ENCODE results near the gene ZNF844. TPM values are rescaled to one million over a fixed set of nuclear protein-coding genes. Genes with fewer than 3 reads are reported as not detected.

ZNF844 gene
- total and polyA plus RNA-seq, 7 donors = 1.3 to 12.2 (median 4.1) TPM

DNA sequence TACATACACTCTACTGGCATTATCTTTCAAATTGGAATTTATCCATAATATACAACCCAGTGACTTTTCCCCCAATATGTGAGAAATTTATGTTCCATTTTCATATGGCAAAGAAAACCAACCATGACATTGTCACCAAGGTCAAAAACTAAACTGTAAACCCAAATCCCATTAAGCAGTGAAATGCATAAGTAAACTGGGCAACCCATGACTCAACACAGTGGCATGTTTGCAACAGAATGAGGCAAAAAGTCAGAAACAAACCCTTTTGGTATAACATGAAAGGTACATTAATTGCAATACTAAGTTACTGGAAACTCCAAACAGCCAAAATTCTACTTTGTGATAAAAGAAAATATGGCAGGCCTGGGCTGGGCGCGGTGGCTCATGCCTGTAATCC is 16.7 kb upstream of the ZNF844 start:
- no peaks in the 10 kb centered on the region for H3K27me3 ChIP-seq (ENCODE audit: insufficient read depth in 3 of 3, low read length in 2 of 3)
- H3K4me3 ChIP-seq = no peak overlapping the region
- no peaks in the 10 kb centered on the region for H3K36me3 ChIP-seq (ENCODE audit: insufficient read depth in 1 of 2, low read depth in 1 of 2)
- H3K4me1 ChIP-seq = peaks cover 3% of the 10 kb centered on the region
- 96 to 100% (median 96%) methylated on average over 2 of the region's 2 CpGs for WGBS, 3 donors
- H3K27ac ChIP-seq = no peak overlapping the region
- intact Hi-C loops (cut with DNase I) = no loop called here
- TF ChIP-seq, protein P1, sequence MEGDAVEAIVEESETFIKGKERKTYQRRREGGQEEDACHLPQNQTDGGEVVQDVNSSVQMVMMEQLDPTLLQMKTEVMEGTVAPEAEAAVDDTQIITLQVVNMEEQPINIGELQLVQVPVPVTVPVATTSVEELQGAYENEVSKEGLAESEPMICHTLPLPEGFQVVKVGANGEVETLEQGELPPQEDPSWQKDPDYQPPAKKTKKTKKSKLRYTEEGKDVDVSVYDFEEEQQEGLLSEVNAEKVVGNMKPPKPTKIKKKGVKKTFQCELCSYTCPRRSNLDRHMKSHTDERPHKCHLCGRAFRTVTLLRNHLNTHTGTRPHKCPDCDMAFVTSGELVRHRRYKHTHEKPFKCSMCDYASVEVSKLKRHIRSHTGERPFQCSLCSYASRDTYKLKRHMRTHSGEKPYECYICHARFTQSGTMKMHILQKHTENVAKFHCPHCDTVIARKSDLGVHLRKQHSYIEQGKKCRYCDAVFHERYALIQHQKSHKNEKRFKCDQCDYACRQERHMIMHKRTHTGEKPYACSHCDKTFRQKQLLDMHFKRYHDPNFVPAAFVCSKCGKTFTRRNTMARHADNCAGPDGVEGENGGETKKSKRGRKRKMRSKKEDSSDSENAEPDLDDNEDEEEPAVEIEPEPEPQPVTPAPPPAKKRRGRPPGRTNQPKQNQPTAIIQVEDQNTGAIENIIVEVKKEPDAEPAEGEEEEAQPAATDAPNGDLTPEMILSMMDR (IDR thresholded peaks at IDR 0.05) = no peak
- ATAC-seq = no peak
- peaks cover 23% of the 10 kb centered on the region for H3K9me3 ChIP-seq
- no peak for DNase-seq

DNA sequence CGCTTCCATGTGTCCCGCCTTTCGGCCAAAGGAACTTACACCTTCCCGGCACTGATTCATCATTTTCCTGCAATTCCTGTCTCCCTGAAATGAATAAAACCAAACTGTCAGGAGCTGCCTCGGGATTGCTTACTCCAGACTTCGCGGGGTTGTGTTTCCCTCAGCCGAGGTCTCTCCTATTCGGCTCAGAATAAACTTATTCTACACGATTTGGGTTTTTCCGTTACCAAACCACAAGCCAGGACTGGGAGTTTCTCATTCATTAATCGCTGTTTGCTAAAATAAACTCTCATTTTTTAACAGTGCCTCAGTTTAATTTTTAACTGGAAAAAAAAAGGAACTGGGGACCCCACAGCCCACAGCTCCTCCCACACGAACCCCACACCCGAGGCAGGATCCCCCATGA is 12.4 kb upstream of the ZNF844 start:
- TF ChIP-seq, protein P1 (IDR thresholded peaks at IDR 0.05) = no peak
- ATAC-seq = no peak
- intact Hi-C loops (cut with DNase I) = no loop called here
- peaks cover 3% of the 10 kb centered on the region for H3K9me3 ChIP-seq
- WGBS, 3 donors = 1% methylated on average over 14 of the region's 14 CpGs
- no peak for DNase-seq
- H3K27ac ChIP-seq = peak overlapping the region; percentile 49
- H3K4me3 ChIP-seq = peak overlapping the region; percentile 71
- H3K4me1 ChIP-seq = peaks cover 6% of the 10 kb centered on the region
- H3K27me3 ChIP-seq (ENCODE audit: insufficient read depth in 3 of 3, low read length in 2 of 3) = no peaks in the 10 kb centered on the region
- H3K36me3 ChIP-seq (ENCODE audit: insufficient read depth in 1 of 2, low read depth in 1 of 2) = no peaks in the 10 kb centered on the region

DNA sequence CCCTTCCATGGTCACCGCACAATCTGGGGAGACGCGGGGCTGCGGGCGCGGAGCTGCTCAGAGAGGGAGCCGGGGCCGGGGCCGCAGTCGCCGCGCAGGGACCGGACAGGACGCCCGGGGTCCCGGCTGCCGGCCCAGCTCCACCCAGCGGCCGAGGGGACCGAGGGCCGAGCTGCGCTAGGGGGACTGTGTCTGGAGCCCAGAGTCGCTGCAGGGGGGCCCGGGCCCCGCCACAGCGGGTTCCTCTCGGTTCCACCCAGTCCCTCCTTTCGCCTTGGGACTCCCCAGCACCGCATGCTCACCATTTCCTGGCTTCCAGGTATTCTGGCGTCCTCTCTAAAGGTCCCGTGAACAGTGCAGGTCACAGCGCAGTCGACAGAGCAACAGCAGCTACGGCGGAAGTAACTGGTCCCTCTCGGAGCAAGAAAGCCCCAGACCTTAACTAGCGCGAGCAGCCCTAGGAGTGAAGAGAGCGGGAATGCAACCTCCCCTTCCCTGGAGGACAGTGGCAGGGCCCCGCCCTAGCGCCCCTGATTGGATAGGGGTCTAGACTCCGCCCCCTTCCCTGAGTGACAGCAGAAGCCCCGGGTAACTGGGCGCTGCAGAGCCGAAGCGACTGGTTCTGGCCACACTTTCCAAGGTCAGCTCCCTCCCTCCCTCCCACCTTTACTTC is 11.9 kb upstream of the ZNF844 start, which contains the start of gene ZNF878:
TSS of gene ZNF878 (minus strand) at position 465 of the 673 bp plus-strand sequence. CDS start at position 305, 160 bp downstream.
- H3K4me3 ChIP-seq = peak within 1 kb of the TSS; percentile 71
- WGBS, 3 donors = 0% methylated on average over 29 to 46 of the region's 46 CpGs
- ATAC-seq (peak; percentile 99), DNase-seq (peak; percentile 85 to 88)
- no peaks in the 10 kb centered on the region for H3K36me3 ChIP-seq (ENCODE audit: insufficient read depth in 1 of 2, low read depth in 1 of 2)
- TF ChIP-seq, protein P1 (IDR thresholded peaks at IDR 0.05) = no peak
- peak within 1 kb of the TSS; percentile 49 for H3K27ac ChIP-seq
- peaks cover 6% of the 10 kb centered on the region for H3K4me1 ChIP-seq
- H3K9me3 ChIP-seq = peaks cover 3% of the 10 kb centered on the region
- intact Hi-C loops (cut with DNase I) = no loop called here
- no peaks in the 10 kb centered on the region for H3K27me3 ChIP-seq (ENCODE audit: insufficient read depth in 3 of 3, low read length in 2 of 3)

DNA sequence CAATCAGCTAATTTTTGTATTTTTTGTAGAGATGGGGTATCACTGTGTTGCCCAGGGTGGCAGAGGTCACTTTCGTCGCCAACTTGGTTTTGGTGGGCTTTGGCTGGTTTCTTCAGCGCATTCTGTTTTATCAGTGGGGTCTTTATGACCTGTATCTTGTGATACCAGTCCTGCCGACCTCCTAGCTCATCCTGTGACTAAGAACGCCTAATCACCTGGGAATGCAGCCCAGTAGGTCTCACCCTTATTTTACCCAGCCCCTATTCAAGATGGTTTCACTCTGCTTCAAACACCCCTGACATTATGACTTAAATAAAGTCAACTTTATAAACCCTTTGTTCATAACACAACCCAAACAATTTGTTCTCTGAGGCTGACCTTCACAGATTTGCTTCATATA is 8.7 kb upstream of the ZNF844 start:
- H3K27ac ChIP-seq = no peak overlapping the region
- H3K9me3 ChIP-seq = no peaks in the 10 kb centered on the region
- peaks cover 6% of the 10 kb centered on the region for H3K4me1 ChIP-seq
- H3K27me3 ChIP-seq (ENCODE audit: insufficient read depth in 3 of 3, low read length in 2 of 3) = no peaks in the 10 kb centered on the region
- H3K36me3 ChIP-seq (ENCODE audit: insufficient read depth in 1 of 2, low read depth in 1 of 2) = no peaks in the 10 kb centered on the region
- TF ChIP-seq, protein P1 (IDR thresholded peaks at IDR 0.05) = no peak
- intact Hi-C loops (cut with DNase I) = no loop called here
- WGBS, 3 donors = 83 to 86% (median 83%) methylated on average over 5 of the region's 5 CpGs
- ATAC-seq = no peak
- no peak for DNase-seq
- H3K4me3 ChIP-seq = no peak overlapping the region
